Measurements from ENCODE around the gene RANBP1. TPM values are rescaled to one million over a fixed set of nuclear protein-coding genes. Genes with fewer than 3 reads are reported as not detected.

Gene RANBP1
- total RNA-seq, 1 experiment from 2014 or later = 365 TPM

GRCh38 chr22:20099099-20099711 lies 16.7 kb upstream of the RANBP1 start:
- DNase-seq = no peak
- Mint-ChIP-seq H3K9me3 (ENCODE audit: unreplicated experiment) (no peaks in the 10 kb centered on the region), H3K4me3 (ENCODE audit: unreplicated experiment) (no peak overlapping the region), H3K4me1 (ENCODE audit: low read depth, unreplicated experiment) (no peaks in the 10 kb centered on the region), H3K27me3 (ENCODE audit: insufficient read depth, unreplicated experiment) (no peaks in the 10 kb centered on the region), H3K27ac (ENCODE audit: unreplicated experiment) (no peak overlapping the region), H3K36me3 (ENCODE audit: insufficient read depth, unreplicated experiment) (peaks cover 94% of the 10 kb centered on the region)
- intact Hi-C loops (cut with micrococcal nuclease; ENCODE audit: unreplicated experiment) = no loop called here
- TF ChIP-seq, protein P1, sequence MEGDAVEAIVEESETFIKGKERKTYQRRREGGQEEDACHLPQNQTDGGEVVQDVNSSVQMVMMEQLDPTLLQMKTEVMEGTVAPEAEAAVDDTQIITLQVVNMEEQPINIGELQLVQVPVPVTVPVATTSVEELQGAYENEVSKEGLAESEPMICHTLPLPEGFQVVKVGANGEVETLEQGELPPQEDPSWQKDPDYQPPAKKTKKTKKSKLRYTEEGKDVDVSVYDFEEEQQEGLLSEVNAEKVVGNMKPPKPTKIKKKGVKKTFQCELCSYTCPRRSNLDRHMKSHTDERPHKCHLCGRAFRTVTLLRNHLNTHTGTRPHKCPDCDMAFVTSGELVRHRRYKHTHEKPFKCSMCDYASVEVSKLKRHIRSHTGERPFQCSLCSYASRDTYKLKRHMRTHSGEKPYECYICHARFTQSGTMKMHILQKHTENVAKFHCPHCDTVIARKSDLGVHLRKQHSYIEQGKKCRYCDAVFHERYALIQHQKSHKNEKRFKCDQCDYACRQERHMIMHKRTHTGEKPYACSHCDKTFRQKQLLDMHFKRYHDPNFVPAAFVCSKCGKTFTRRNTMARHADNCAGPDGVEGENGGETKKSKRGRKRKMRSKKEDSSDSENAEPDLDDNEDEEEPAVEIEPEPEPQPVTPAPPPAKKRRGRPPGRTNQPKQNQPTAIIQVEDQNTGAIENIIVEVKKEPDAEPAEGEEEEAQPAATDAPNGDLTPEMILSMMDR (IDR thresholded peaks at IDR 0.05; ENCODE audit: insufficient read depth in 1 of 2, low read depth in 1 of 2, low read length in 1 of 2, severe bottlenecking in 1 of 2, unreplicated experiment in 1 of 2) = no peak
- BruUV-seq (replicated peaks) = no TSS peak
- POLR2A ChIA-PET = interaction anchor here (0.6 kb wide), 1 partner anchor 38 kb away, joined by 3 read pairs; no protein-coding TSS in a partner anchor
- CTCF ChIA-PET = no interaction called here
- H3K27me3 ChIP-seq (replicated peaks; ENCODE audit: control insufficient read depth, insufficient read depth, low read length) = no peaks in the 10 kb centered on the region
- peaks cover 11% of the 10 kb centered on the region for H3K36me3 ChIP-seq (ENCODE audit: control insufficient read depth, insufficient read depth, low read length)
- no peaks in the 10 kb centered on the region for H3K9me3 ChIP-seq
- H3K4me1 ChIP-seq = no peaks in the 10 kb centered on the region
- no peak overlapping the region for H3K4me3 ChIP-seq (ENCODE audit: low read depth, low read length)

DNA sequence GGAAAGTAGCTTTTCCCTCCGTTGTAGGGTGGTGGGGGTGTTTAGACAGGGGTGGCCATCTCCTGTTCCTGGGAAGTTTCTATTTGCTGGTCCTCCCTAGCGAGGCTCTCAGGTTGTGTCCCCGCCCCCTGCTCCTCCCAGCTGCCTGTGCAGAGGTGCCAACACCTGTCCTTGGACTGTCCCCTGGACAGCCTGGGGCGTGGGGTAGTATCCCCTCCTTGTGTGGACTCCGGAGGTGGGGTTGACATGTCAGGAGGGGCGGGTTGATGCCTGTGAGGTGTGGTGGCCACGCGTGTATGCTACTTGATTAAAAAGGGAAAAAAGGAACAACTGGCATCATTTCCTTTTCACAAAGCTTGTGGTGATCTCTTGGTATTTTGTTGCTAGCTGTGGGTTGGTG lies 14.3 kb upstream of the RANBP1 start:
- H3K36me3 ChIP-seq (ENCODE audit: control insufficient read depth, insufficient read depth, low read length) = peaks cover 15% of the 10 kb centered on the region
- ChIA-PET CTCF (no interaction called here), POLR2A (no interaction called here)
- no peak for DNase-seq
- BruUV-seq (replicated peaks) = no TSS peak
- no peaks in the 10 kb centered on the region for H3K4me1 ChIP-seq
- Mint-ChIP-seq H3K36me3 (ENCODE audit: insufficient read depth, unreplicated experiment) (peaks cover 86% of the 10 kb centered on the region), H3K27me3 (ENCODE audit: insufficient read depth, unreplicated experiment) (no peaks in the 10 kb centered on the region), H3K4me3 (ENCODE audit: unreplicated experiment) (no peak overlapping the region), H3K27ac (ENCODE audit: unreplicated experiment) (no peak overlapping the region), H3K4me1 (ENCODE audit: low read depth, unreplicated experiment) (no peaks in the 10 kb centered on the region), H3K9me3 (ENCODE audit: unreplicated experiment) (no peaks in the 10 kb centered on the region)
- TF ChIP-seq, protein P1 (IDR thresholded peaks at IDR 0.05; ENCODE audit: insufficient read depth in 1 of 2, low read depth in 1 of 2, low read length in 1 of 2, severe bottlenecking in 1 of 2, unreplicated experiment in 1 of 2) = no peak
- no peaks in the 10 kb centered on the region for H3K9me3 ChIP-seq
- no peak overlapping the region for H3K4me3 ChIP-seq (ENCODE audit: low read depth, low read length)
- H3K27me3 ChIP-seq (replicated peaks; ENCODE audit: control insufficient read depth, insufficient read depth, low read length) = no peaks in the 10 kb centered on the region
- intact Hi-C loops (cut with micrococcal nuclease; ENCODE audit: unreplicated experiment) = no loop called here

DNA sequence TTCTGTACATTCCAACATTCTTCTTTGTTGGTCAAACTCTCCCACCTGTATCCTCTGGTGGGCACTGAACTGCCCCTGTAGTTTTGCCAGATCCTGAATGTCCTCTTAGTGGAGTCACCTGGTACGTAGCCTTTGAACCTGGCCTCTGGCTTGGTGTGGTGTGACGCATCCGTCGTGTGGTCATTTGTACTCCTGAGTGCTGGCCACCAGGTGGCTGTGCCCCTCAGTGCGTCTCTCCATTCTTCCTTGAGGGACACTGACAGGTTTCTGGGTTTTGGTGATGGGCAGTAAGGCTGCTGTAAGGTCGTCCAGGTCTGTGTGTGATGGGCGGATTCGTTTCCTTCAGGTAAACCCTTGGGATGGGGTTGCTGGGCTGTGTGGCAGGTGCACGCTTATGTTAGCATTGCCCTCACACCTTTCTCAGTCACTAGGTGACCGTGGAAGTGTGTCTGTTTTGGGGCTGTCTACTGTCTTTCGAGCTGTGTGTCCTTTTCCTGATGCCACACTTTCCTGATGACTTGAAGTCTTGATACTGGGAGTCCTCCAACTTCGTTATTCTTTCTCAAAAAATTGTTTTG lies 13.6 kb upstream of the RANBP1 start:
- no peak for DNase-seq
- Mint-ChIP-seq H3K27me3 (ENCODE audit: insufficient read depth, unreplicated experiment) (no peaks in the 10 kb centered on the region), H3K36me3 (ENCODE audit: insufficient read depth, unreplicated experiment) (peaks cover 85% of the 10 kb centered on the region), H3K4me3 (ENCODE audit: unreplicated experiment) (no peak overlapping the region), H3K27ac (ENCODE audit: unreplicated experiment) (no peak overlapping the region), H3K4me1 (ENCODE audit: low read depth, unreplicated experiment) (no peaks in the 10 kb centered on the region), H3K9me3 (ENCODE audit: unreplicated experiment) (no peaks in the 10 kb centered on the region)
- CTCF ChIA-PET = interaction anchor here (0.8 kb wide), 1 partner anchor 13 kb away, joined by 3 read pairs; no protein-coding TSS in a partner anchor
- Histone ChIP-seq H3K9me3 (no peaks in the 10 kb centered on the region), H3K27me3 (replicated peaks; ENCODE audit: control insufficient read depth, insufficient read depth, low read length) (no peaks in the 10 kb centered on the region), H3K36me3 (ENCODE audit: control insufficient read depth, insufficient read depth, low read length) (peaks cover 16% of the 10 kb centered on the region), H3K4me1 (no peaks in the 10 kb centered on the region), H3K4me3 (ENCODE audit: low read depth, low read length) (no peak overlapping the region)
- BruUV-seq (replicated peaks) = no TSS peak
- intact Hi-C loops (cut with micrococcal nuclease; ENCODE audit: unreplicated experiment) = no loop called here
- TF ChIP-seq, protein P1 (IDR thresholded peaks at IDR 0.05; ENCODE audit: insufficient read depth in 1 of 2, low read depth in 1 of 2, low read length in 1 of 2, severe bottlenecking in 1 of 2, unreplicated experiment in 1 of 2) = peak; percentile 11 to 34
- POLR2A ChIA-PET = no interaction called here
